OCI-LY7 (cell line): ENCODE results near the gene ACAD8. TPM values are rescaled to one million over a fixed set of nuclear protein-coding genes. Genes with fewer than 3 reads are reported as not detected.

Experiments used
- BruUV-seq: library from RNA; stranded (reverse); fragments of 400-500 nt; replicated peaks from 2 replicates; lab custom pipeline; 2021; lab: Mats Ljungman, UMichigan
- CTCF ChIA-PET: fragments of 300-600 bp; sonication (Branson Sonifier 250); formaldehyde crosslinking; loops from one replicate; lab custom pipeline; 2022; ENCODE audit warnings: antibody characterized with exemption; ENCODE audit not compliant: unreplicated experiment; lab: Charles Lee
- POLR2A ChIA-PET: fragments of 300-600 bp; sonication (Branson Sonifier 250); formaldehyde crosslinking; loops from one replicate; lab custom pipeline; 2022; ENCODE audit warnings: antibody characterized with exemption; lab: Charles Lee
- DNase-seq: peaks from one replicate; pipeline ENCODE4 v3.0.0-alpha.2; 2015; ENCODE audit warnings: low spot score
- H2AFZ ChIP-seq: fragments of 200-600 bp; sonication (generic), shearing (Covaris generic); 2 replicates; pipeline ENCODE4 v1.6.1; 2014; ENCODE audit warnings: mild to moderate bottlenecking, antibody characterized with exemption, low read length, moderate library complexity
- H3K27ac ChIP-seq: fragments of 200-600 bp; sonication (generic); 2 replicates; pipeline ENCODE4 v1.5.1; 2014; ENCODE audit warnings: mixed run types, low read depth, mild to moderate bottlenecking, moderate library complexity, low read length, inconsistent platforms; ENCODE audit not compliant: poor library complexity, severe bottlenecking
- H3K36me3 ChIP-seq: fragments of 200-600 bp; sonication (generic); 2 replicates; pipeline ENCODE4 v1.6.1; 2014; ENCODE audit warnings: mild to moderate bottlenecking, antibody characterized with exemption, low read length, moderate library complexity, mixed read lengths; ENCODE audit not compliant: insufficient read depth
- H3K4me1 ChIP-seq: fragments of 200-600 bp; sonication (generic); 2 replicates; pipeline ENCODE4 v1.5.1; 2014; ENCODE audit warnings: mild to moderate bottlenecking, low read length; ENCODE audit not compliant: insufficient read depth, poor library complexity, severe bottlenecking
- H3K4me2 ChIP-seq: fragments of 200-600 bp; sonication (generic); 2 replicates; pipeline ENCODE4 v1.6.1; 2014; ENCODE audit warnings: mild to moderate bottlenecking, low read length
- H3K4me3 ChIP-seq: fragments of 200-600 bp; sonication (generic); 2 replicates; pipeline ENCODE4 v1.5.1; 2014; ENCODE audit warnings: mild to moderate bottlenecking, low read depth, low read length; ENCODE audit not compliant: poor library complexity, severe bottlenecking
- H3K79me2 ChIP-seq: fragments of 200-600 bp; sonication (generic); 2 replicates; pipeline ENCODE4 v1.6.1; 2016; ENCODE audit warnings: low read depth, mild to moderate bottlenecking, low read length, moderate library complexity, mixed read lengths; ENCODE audit not compliant: insufficient read depth
- H3K9me2 ChIP-seq: fragments of 200-600 bp; sonication (generic); 2 replicates; pipeline ENCODE4 v1.6.1; 2016; ENCODE audit warnings: mild to moderate bottlenecking, low read length, mixed read lengths; ENCODE audit not compliant: insufficient read depth
- H3K9me3 ChIP-seq: fragments of 200-600 bp; sonication (generic); 2 replicates; pipeline ENCODE4 v1.6.1; 2014; ENCODE audit warnings: mild to moderate bottlenecking, mixed run types, low read length, mixed read lengths
- H4K20me1 ChIP-seq: fragments of 200-600 bp; sonication (generic); 2 replicates; pipeline ENCODE4 v1.6.1; 2014; ENCODE audit warnings: mild to moderate bottlenecking, antibody characterized with exemption, low read length, moderate library complexity, mixed read lengths; ENCODE audit not compliant: insufficient read depth
- EZH2phosphoT487 ChIP-seq: fragments of 200-600 bp; sonication (generic); IDR thresholded peaks from 2 replicates; pipeline ENCODE4 v1.6.1; 2018; ENCODE audit warnings: low read depth, borderline replicate concordance, mild to moderate bottlenecking, mixed run types, antibody characterized with exemption, low read length, moderate library complexity, mixed read lengths
- intact Hi-C: fragments of 100-400 bp; cut with micrococcal nuclease; formaldehyde crosslinking; loops from one replicate; pipeline ENCODE4 v1.10.0; 2022; ENCODE audit not compliant: unreplicated experiment
- total RNA-seq, 2 experiments: library from RNA; depleted of rRNA in 1 of 2; stranded (reverse); fragments of >200 nt in 1 of 2; shearing (Covaris generic) in 1 of 2; gene quantifications; 2 replicates each; pipeline ENCODE4 v1.2.3, GENCODE V29; 2014 to 2022
- TF ChIP-seq, protein P1 (sequence below): fragments of 200-600 bp; sonication (generic); conservative IDR thresholded peaks from 2 replicates; pipeline ENCODE4 v1.5.1; 2014; ENCODE audit warnings: mild to moderate bottlenecking, antibody characterized with exemption, low read length, moderate library complexity, mixed read lengths

The ACAD8 gene
- total RNA-seq, 2 experiments from 2014 or later = 24.7 to 29.7 TPM

DNA sequence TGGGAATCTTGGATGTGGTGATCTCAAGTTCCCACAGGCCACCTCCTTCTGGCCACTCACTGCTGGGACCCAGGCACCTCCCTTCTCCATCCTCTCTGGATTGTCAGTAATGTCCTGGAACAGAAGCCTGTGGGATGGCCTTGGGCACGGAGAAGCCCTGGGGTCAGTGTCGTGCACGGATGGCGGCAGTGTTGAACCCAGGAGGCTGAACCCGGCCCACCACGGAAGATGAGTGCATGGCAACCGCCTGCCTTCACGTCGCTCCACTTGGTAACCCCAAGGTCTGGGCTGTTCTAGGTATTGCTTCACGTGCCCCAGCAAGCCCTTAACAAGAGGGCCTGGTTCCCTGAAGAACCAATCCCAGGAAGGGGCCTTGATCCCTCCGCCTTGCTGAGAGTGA, 7.3 kb upstream of the ACAD8 start:
- no peak for DNase-seq
- Histone ChIP-seq H3K4me2 (no peak overlapping the region), H3K27ac (no peak overlapping the region), H3K36me3 (peaks cover 72% of the 10 kb centered on the region), H3K9me2 (no peaks in the 10 kb centered on the region), H3K79me2 (no peaks in the 10 kb centered on the region), H4K20me1 (no peaks in the 10 kb centered on the region), H3K4me1 (no peaks in the 10 kb centered on the region), H3K4me3 (no peak overlapping the region), H3K9me3 (no peaks in the 10 kb centered on the region), H2AFZ (no peak overlapping the region)
- intact Hi-C loops = no loop called here
- CTCF ChIA-PET = no interaction called here
- no peak for TF ChIP-seq EZH2phosphoT487
- TF ChIP-seq, protein P1, sequence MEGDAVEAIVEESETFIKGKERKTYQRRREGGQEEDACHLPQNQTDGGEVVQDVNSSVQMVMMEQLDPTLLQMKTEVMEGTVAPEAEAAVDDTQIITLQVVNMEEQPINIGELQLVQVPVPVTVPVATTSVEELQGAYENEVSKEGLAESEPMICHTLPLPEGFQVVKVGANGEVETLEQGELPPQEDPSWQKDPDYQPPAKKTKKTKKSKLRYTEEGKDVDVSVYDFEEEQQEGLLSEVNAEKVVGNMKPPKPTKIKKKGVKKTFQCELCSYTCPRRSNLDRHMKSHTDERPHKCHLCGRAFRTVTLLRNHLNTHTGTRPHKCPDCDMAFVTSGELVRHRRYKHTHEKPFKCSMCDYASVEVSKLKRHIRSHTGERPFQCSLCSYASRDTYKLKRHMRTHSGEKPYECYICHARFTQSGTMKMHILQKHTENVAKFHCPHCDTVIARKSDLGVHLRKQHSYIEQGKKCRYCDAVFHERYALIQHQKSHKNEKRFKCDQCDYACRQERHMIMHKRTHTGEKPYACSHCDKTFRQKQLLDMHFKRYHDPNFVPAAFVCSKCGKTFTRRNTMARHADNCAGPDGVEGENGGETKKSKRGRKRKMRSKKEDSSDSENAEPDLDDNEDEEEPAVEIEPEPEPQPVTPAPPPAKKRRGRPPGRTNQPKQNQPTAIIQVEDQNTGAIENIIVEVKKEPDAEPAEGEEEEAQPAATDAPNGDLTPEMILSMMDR = no peak
- POLR2A ChIA-PET = no interaction called here
- BruUV-seq = no TSS peak

DNA sequence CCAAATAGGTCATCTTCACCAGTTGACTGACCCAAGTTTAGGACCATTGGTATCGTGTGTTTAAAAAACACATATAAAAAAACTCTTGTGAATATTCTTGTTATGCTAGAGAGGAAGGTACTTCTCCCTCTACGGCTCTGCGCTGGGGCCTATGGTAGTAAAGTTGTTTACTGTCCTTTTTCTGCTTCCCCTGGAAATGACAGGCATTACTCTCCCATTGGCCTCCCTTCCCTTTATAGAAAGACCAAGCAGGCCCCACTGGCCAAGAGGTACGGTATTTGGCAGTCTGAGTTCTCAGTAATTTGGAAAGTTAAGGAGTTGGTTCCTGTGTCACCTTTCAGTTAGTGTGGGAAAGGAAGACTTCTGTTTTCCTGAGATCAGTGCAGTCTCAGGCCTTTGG, 6.7 kb upstream of the ACAD8 start:
- Histone ChIP-seq H2AFZ (no peak overlapping the region), H4K20me1 (no peaks in the 10 kb centered on the region), H3K36me3 (peaks cover 73% of the 10 kb centered on the region), H3K9me3 (no peaks in the 10 kb centered on the region), H3K9me2 (no peaks in the 10 kb centered on the region), H3K4me2 (no peak overlapping the region), H3K27ac (no peak overlapping the region), H3K4me3 (no peak overlapping the region), H3K79me2 (no peaks in the 10 kb centered on the region), H3K4me1 (peaks cover 2% of the 10 kb centered on the region)
- POLR2A ChIA-PET = no interaction called here
- no peak for TF ChIP-seq EZH2phosphoT487
- TF ChIP-seq, protein P1 = no peak
- CTCF ChIA-PET = no interaction called here
- no peak for DNase-seq
- intact Hi-C loops = no loop called here
- no TSS peak for BruUV-seq

DNA sequence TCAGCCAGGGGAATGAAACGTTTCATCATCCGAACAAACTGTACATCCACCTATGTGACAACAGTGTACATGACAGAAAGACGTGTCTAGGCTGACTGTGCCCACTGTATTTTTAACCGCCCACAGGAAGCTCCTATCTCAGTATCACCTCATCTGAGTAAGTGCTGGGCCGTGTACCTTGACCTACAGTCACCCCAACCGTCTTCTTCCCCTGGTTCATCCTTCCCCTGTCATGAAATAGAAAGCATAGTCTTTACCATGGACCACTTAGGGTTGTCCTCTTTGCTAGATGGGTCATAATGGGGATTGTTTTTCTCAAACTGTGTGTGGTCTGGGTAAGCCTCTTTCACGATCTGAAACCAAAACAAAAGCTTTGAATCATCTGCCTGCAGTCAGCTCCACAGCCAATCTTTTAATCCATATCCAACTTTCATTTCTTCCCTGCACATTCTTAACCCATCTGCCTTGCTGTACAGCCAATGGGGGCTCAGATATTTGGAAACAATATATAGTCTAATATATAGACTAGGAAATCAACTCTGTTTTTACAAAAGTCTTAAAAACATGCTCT, 4.4 kb upstream of the ACAD8 start:
- BruUV-seq = no TSS peak
- Histone ChIP-seq H3K4me2 (no peak overlapping the region), H3K36me3 (peaks cover 60% of the 10 kb centered on the region), H2AFZ (no peak overlapping the region), H3K4me3 (no peak overlapping the region), H3K9me3 (no peaks in the 10 kb centered on the region), H3K79me2 (peaks cover 4% of the 10 kb centered on the region; the same call in 1 of the 2 replicates), H4K20me1 (no peaks in the 10 kb centered on the region), H3K4me1 (peaks cover 12% of the 10 kb centered on the region), H3K9me2 (no peaks in the 10 kb centered on the region), H3K27ac (no peak overlapping the region)
- CTCF ChIA-PET = no interaction called here
- intact Hi-C loops = no loop called here
- no peak for DNase-seq
- POLR2A ChIA-PET = interaction anchor here (1.0 to 1.1 kb wide), 2 partner anchors 10 to 56 kb away, joined by 3 read pairs; no protein-coding TSS in a partner anchor
- no peak for TF ChIP-seq EZH2phosphoT487
- TF ChIP-seq, protein P1 = no peak
